GM18867 (cell line): ENCODE results near the gene MYBPC2.

Experiments
- ATAC-seq: cut with Tn5 transposase; IDR thresholded peaks from one replicate; pipeline ENCODE4 v1.9.1; 2021; ENCODE audit warnings: mild to moderate bottlenecking, moderate library complexity; ENCODE audit not compliant: unreplicated experiment

Gene MYBPC2

GRCh38 chr19:50513746-50514345, 81.2 kb downstream of the MYBPC2 start, which contains the start of gene ASPDH:
Gene ASPDH, minus strand, starts transcription at chr19:50513913. Its CDS starts 90 bp downstream, at chr19:50513823.
- ATAC-seq, result no peak

GRCh38 chr19:50514346-50515167, 81.9 kb downstream of the MYBPC2 start:
- no peak for ATAC-seq

- no peak for ATAC-seq
Measured at GRCh38 chr19:50515168-50515561, 82.5 kb downstream of the MYBPC2 start.
